IPS-NIHi7 (cell line): ENCODE results near the gene PRSS27.
"Not testable (repeated sequence)": the region's sequence is repeated elsewhere in the genome, so short reads cannot be mapped to it uniquely, and the experiment has no call there.

Source experiments
- DNase-seq: peaks from one replicate; pipeline ENCODE4 v3.0.0; 2012; ENCODE audit warnings: mixed read lengths; ENCODE audit errors: extremely low spot score

The PRSS27 gene

GRCh38 chr16:2673066-2673999, 46.7 kb downstream of the PRSS27 start:
- DNase-seq: peak; percentile 97

- DNase-seq: no peak
Observed at GRCh38 chr16:2671741-2672140, 48.3 kb downstream of the PRSS27 start.

DNA sequence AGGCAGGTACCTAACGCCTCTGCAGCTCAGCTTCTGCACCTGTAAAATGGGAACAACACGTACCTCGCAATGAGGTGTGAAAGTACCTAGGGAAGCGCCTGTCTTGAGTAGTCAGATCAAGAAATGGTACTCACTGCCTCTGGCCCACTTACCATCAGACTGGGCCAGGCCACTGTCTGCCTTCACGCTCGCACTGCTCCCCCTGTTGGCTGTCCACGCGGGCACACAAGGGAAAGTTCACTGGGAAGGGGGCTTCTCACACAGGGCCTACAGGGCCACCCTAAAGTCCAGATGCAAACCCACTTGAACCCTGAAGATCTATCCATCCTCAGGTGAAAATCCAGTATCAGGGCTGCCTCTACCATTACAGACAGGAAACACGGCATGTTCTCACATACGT, 48.8 kb downstream of the PRSS27 start:
- not testable (repeated sequence) for DNase-seq

GRCh38 chr16:2670017-2670416, 50.0 kb downstream of the PRSS27 start:
- peak; percentile 15 for DNase-seq

DNA sequence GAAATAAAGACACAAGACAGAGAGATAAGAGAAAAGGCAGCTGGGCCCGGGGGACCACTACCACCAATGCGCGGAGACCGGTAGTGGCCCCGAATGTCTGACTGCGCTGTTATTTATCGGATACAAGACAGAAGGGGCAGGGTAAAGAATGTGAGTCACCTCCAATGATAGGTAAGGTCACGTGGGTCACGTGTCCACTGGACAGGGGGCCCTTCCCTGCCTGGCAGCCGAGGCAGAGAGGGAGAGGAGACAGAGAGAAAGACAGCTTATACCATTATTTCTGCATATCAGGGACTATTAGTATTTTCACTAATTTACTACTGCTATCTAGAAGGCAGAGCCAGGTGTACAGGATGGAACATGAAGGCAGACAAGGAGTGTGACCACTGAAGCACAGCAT, 50.4 kb downstream of the PRSS27 start:
- DNase-seq: not testable (repeated sequence)

- not testable (repeated sequence) for DNase-seq
Observed at GRCh38 chr16:2666671-2667070, 53.4 kb downstream of the PRSS27 start.

GRCh38 chr16:2664574-2664982, 55.4 kb downstream of the PRSS27 start:
- no peak for DNase-seq

DNA sequence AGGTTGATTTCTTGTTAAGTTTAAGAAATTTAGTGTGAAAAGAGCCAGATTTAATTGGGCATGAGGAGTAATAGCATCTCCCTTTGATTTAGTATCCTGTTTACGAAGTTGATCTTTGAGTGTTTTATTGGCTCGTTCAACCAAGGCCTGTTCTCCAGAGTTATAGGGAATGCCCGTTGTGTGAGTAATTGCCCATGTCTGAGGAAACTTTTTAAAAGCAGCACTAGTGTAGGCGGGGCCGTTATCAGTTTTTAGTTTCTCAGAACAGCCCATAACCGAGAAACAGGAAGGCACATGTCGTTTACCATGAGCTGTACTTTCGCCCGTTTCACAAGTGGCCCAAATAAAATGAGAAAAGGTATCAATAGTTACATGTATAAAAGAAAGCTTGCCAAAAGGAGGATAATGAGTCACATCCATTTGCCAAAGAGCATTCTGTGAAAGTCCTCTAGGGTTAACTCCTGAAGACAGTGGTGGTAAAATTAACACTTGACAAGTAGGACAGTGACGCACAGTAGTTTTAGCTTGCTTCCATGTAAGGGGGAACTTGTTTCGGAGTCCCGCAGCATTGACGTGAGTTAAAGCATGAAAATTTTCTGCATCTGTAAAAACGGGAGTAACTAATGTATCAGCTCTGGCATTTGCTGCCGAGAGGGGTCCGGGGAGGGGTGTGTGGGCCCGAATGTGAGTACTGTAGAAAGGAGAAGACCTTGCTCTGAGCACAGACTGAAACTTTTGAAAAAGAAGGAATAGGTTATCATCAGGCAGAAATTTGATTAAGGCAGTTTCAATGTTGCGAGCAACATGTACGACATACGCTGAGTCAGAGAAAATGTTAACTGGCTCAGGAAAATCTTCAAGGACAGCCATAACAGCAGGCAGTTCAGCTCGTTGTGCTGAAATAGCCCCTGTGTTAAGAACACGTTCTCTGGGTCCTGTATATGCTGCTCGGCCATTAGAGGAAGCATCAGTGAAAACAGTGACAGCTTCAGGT, 56.2 kb downstream of the PRSS27 start:
- DNase-seq: no peak
